ENCODE results near the gene PLOD1.

DNA sequence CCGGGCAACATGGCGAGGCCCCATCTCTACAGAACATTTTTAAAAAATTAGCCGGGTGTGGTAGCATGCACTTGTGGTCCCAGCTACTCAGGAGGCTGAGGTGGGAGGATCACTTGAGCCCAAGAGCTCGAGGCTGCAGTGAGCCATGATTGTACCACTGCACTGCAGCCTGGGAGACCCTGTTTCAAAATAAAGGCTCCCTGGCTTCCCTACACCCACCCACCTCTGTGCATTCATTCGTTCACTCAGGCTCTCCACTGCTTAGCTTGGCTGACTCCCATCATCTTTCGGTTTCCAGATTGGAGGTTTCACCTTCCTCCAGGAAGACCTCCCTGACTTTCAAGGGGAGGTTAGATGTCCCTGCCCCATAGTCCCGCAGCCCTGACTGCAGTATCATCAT is 22.5 kb upstream of the PLOD1 start:
- TF ChIP-seq, protein P1, sequence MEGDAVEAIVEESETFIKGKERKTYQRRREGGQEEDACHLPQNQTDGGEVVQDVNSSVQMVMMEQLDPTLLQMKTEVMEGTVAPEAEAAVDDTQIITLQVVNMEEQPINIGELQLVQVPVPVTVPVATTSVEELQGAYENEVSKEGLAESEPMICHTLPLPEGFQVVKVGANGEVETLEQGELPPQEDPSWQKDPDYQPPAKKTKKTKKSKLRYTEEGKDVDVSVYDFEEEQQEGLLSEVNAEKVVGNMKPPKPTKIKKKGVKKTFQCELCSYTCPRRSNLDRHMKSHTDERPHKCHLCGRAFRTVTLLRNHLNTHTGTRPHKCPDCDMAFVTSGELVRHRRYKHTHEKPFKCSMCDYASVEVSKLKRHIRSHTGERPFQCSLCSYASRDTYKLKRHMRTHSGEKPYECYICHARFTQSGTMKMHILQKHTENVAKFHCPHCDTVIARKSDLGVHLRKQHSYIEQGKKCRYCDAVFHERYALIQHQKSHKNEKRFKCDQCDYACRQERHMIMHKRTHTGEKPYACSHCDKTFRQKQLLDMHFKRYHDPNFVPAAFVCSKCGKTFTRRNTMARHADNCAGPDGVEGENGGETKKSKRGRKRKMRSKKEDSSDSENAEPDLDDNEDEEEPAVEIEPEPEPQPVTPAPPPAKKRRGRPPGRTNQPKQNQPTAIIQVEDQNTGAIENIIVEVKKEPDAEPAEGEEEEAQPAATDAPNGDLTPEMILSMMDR (IDR thresholded peaks at IDR 0.05): no peak
- TF ChIP-seq ZFX (IDR thresholded peaks at IDR 0.05; ENCODE audit: borderline replicate concordance): no peak

Data from 22Rv1 (cell line).